Upper lobe of left lung (tissue), 6 donors: ENCODE data around the gene NR2E3. TPM values are rescaled to one million over a fixed set of nuclear protein-coding genes. Genes with fewer than 3 reads are reported as not detected.

Source experiments
- ATAC-seq, 2 donors: fragments of 200-7000 bp; cut with Tn5 transposase; one replicate each; pipeline ENCODE4 v1.9.1; 2022; ENCODE audit warnings: mild to moderate bottlenecking in 2 of 2, moderate library complexity in 2 of 2; ENCODE audit not compliant: low FRiP score in 2 of 2
- DNase-seq, 2 donors: peaks; one replicate each; pipeline ENCODE4 v3.0.0-alpha.2; 2019 to 2020
- H3K27ac ChIP-seq, 4 donors: fragments of 200-600 bp; sonication (generic); one replicate each; pipeline ENCODE4 v1.5.1; 2016 to 2019
- H3K27me3 ChIP-seq, 4 donors: fragments of 200-600 bp; sonication (generic); one replicate each; pipeline ENCODE4 v1.5.1; 2017 to 2019
- H3K36me3 ChIP-seq, 4 donors: fragments of 200-600 bp; sonication (generic); one replicate each; pipeline ENCODE4 v1.5.1; 2016 to 2019
- H3K4me1 ChIP-seq, 4 donors: fragments of 200-600 bp; sonication (generic); one replicate each; pipeline ENCODE4 v1.5.1; 2018 to 2019
- H3K4me3 ChIP-seq, 4 donors: fragments of 200-600 bp; sonication (generic); one replicate each; pipeline ENCODE4 v1.5.1; 2017 to 2019; ENCODE audit warnings: mild to moderate bottlenecking in 2 of 4, moderate library complexity in 1 of 4
- H3K9me3 ChIP-seq, 4 donors: fragments of 200-600 bp; sonication (generic); one replicate each; pipeline ENCODE4 v1.5.1; 2018 to 2019
- EP300 ChIP-seq, 4 donors: sonication (generic); formaldehyde crosslinking; IDR thresholded peaks; one replicate each; pipeline ENCODE4 v1.5.1; 2017; ENCODE audit warnings: antibody characterized with exemption in 4 of 4, control low read depth in 2 of 4
- POLR2A ChIP-seq, 4 donors: fragments of 450-650 bp; IDR thresholded peaks; one replicate each; pipeline ENCODE4 v1.5.1; 2016 to 2017; ENCODE audit warnings: antibody characterized with exemption in 4 of 4, mild to moderate bottlenecking in 2 of 4
- POLR2AphosphoS5 ChIP-seq, 2 donors: sonication (generic); formaldehyde crosslinking; IDR thresholded peaks; one replicate each; pipeline ENCODE4 v1.5.1; 2017; ENCODE audit warnings: antibody characterized with exemption in 2 of 2
- WGBS, 2 donors: methylation state at CpG; one replicate each; pipeline ENCODE4 v1.1.5; 2017 to 2018; 5-methylcytosine and 5-hydroxymethylcytosine counted together
- total RNA-seq, 6 donors: library from RNA; depleted of rRNA in 4 of 6; stranded (reverse); fragments of >200 nt in 4 of 6; gene quantifications; one replicate each; pipeline versions ENCODE4 v1.1.0 to v1.2.1, GENCODE V29; 2016 to 2021
- TF ChIP-seq, protein P1 (sequence below), 6 experiments: fragments of 450-650 bp in 4 of 6; fragments of 200-600 bp in 2 of 6; sonication (generic) in 2 of 6; IDR thresholded peaks; one replicate each; pipeline ENCODE4 v1.5.1; 2016 to 2019; ENCODE audit warnings: antibody characterized with exemption in 6 of 6
- donor health status: DM: no; HTN: no; CAD: no; lungs with moderate emphysema.
- donor health status: DM: no; HTN: yes; CAD: no; lungs with severe emphysema.

The NR2E3 gene
- total RNA-seq, 6 donors from 2014 or later, result 0.43 to 3.1 (median 1.5) TPM; not detected in 2

DNA sequence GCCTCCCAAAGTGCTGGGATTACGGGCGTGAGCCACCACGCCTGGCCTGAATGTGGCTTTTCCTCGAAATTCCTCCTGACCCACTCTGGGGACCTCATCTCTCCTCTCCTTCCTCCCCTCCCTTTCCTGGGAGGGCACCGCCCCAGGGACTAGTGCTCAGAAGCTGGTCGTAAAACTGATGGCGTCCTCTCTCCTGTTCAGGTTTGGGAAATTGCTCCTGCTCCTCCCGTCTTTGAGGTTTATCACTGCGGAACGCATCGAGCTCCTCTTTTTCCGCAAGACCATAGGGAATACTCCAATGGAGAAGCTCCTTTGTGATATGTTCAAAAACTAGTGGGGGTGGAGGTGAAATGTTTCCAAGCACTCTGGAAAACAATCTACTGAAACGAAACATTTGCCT is 7.0 kb downstream of the NR2E3 start:
- TF ChIP-seq, protein P1, sequence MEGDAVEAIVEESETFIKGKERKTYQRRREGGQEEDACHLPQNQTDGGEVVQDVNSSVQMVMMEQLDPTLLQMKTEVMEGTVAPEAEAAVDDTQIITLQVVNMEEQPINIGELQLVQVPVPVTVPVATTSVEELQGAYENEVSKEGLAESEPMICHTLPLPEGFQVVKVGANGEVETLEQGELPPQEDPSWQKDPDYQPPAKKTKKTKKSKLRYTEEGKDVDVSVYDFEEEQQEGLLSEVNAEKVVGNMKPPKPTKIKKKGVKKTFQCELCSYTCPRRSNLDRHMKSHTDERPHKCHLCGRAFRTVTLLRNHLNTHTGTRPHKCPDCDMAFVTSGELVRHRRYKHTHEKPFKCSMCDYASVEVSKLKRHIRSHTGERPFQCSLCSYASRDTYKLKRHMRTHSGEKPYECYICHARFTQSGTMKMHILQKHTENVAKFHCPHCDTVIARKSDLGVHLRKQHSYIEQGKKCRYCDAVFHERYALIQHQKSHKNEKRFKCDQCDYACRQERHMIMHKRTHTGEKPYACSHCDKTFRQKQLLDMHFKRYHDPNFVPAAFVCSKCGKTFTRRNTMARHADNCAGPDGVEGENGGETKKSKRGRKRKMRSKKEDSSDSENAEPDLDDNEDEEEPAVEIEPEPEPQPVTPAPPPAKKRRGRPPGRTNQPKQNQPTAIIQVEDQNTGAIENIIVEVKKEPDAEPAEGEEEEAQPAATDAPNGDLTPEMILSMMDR (IDR thresholded peaks at IDR 0.05), result no peak
- TF ChIP-seq POLR2AphosphoS5 (IDR thresholded peaks at IDR 0.05) (no peak), POLR2A (IDR thresholded peaks at IDR 0.05) (no peak), EP300 (IDR thresholded peaks at IDR 0.05) (no peak)
- 95 to 96% methylated on average over 13 of the region's 13 CpGs for WGBS, 2 donors
- ATAC-seq, result no peak

DNA sequence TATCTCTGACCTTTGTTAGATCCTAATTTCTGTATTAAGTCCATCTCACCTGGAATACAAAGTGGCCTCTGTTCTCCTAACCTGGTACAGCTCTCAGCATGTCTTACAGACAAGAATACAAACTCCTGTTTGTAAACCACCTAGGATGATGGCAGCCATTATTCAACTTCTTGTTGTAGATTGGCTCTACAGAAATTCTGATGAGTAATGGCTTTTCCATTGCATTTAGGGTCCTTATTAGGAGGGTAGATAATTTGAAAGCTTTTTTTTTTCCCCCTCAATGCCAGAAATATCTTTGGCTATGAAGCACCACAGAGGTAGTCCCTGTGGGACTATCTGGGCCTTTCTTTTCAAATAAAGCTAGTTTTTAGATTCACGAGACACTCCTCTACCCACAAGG is 9.8 kb downstream of the NR2E3 start:
- WGBS, 2 donors, result 83 to 95% methylated on average over 1 of the region's 1 CpG
- H3K4me1 ChIP-seq, result no peaks in the 10 kb centered on the region
- ATAC-seq (no peak), DNase-seq (no peak)
- H3K27ac ChIP-seq, result no peak overlapping the region
- H3K9me3 ChIP-seq, result peaks cover 9 to 29% (median 20%) of the 10 kb centered on the region in 4 donors
- H3K4me3 ChIP-seq, result no peak overlapping the region
- no peaks in the 10 kb centered on the region for H3K27me3 ChIP-seq
- H3K36me3 ChIP-seq, result peaks cover 0 to 30% (median 13%) of the 10 kb centered on the region in 4 donors
- TF ChIP-seq POLR2A (IDR thresholded peaks at IDR 0.05) (no peak), EP300 (IDR thresholded peaks at IDR 0.05) (no peak), POLR2AphosphoS5 (IDR thresholded peaks at IDR 0.05) (no peak)
- TF ChIP-seq, protein P1 (IDR thresholded peaks at IDR 0.05), result no peak

More for the DNA sequence above, 7.0 kb downstream of the NR2E3 start:
- no peak overlapping the region for H3K27ac ChIP-seq
- no peaks in the 10 kb centered on the region for H3K27me3 ChIP-seq
- peaks cover 9 to 21% (median 17%) of the 10 kb centered on the region in 4 donors for H3K9me3 ChIP-seq
- no peaks in the 10 kb centered on the region for H3K4me1 ChIP-seq
- no peak overlapping the region for H3K4me3 ChIP-seq
- no peak for DNase-seq
- peaks cover 0 to 7% (median 3%) of the 10 kb centered on the region in 4 donors for H3K36me3 ChIP-seq

DNA sequence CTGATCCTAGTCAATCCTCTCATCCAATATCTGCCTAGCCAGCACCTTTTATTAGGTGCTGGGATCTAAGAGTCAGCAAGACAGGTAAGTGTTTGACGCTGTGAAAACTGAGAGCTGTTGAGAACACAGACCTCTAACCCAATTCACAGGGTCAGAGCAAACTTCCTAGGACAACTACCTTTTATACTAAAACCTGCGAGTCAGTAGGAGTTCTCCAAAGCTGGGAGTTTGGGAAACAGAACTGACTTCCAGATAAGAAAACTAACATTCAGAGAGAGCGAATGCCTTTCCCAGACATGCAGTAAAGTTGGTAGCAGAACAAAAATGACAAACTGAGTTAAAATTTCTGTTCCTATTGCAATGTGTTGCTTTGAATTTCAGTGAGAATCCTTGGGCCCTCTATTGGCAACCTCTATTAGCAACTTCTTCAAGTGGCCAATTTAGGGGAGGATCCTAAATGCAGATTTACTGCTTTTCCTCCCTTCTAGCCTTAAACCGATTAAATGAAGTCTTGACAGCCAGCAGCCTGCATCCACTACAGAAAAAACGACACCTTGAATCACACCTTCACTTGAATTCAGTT is 11.3 kb downstream of the NR2E3 start:
- Histone ChIP-seq H3K27ac (no peak overlapping the region), H3K4me3 (no peak overlapping the region), H3K27me3 (no peaks in the 10 kb centered on the region), H3K36me3 (peaks cover 4 to 45% (median 20%) of the 10 kb centered on the region in 4 donors), H3K9me3 (peaks cover 9 to 29% (median 20%) of the 10 kb centered on the region in 4 donors), H3K4me1 (no peaks in the 10 kb centered on the region)
- ATAC-seq (no peak), DNase-seq (no peak)
- 93 to 96% methylated on average over 5 of the region's 5 CpGs for WGBS, 2 donors
- no peak for TF ChIP-seq POLR2AphosphoS5 (IDR thresholded peaks at IDR 0.05)
- TF ChIP-seq, protein P1 (IDR thresholded peaks at IDR 0.05), result no peak
- TF ChIP-seq EP300 (IDR thresholded peaks at IDR 0.05), result no peak
- TF ChIP-seq POLR2A (IDR thresholded peaks at IDR 0.05), result no peak

DNA sequence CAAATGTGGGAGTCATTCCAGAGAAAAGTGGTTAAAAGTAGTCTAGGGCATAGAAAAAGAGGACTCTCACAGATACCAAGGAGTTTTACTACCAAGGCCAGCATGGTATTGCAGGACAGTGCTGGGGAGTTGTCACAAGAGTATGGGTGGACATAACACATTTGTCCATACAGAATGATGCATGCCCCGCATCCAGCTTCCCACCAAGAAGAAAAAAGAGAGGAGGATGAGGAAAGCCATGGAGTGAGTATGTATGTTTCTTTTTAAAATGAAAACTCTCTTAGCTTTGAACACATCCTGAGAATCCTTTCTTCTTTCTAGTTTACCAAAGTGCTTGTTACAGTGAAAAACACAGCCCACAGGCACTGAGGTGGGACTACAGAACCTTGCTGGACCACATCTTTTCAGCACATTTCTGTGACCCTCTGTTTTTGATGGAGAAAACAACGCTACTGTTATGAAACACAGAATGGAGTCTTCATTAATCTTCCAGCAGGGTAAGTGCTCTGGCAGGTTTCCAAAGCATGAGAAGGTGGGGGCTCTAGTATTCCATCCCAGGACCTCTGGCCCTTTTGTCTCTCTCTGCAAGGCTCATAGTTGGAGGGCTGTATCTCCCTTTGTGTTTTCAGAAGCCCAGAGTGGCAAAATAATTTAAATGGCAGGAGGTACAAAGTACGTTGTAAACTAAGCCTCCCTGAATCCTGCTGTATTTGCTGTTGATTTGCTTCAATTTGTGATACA is 12.7 kb downstream of the NR2E3 start:
- no peak for TF ChIP-seq EP300 (IDR thresholded peaks at IDR 0.05)
- TF ChIP-seq, protein P1 (IDR thresholded peaks at IDR 0.05), result no peak
- TF ChIP-seq POLR2A (IDR thresholded peaks at IDR 0.05), result no peak
- TF ChIP-seq POLR2AphosphoS5 (IDR thresholded peaks at IDR 0.05), result no peak
- no peak for ATAC-seq
- peaks cover 11 to 59% (median 31%) of the 10 kb centered on the region in 4 donors for H3K36me3 ChIP-seq
- 89 to 90% methylated on average over 3 of the region's 3 CpGs for WGBS, 2 donors
- no peak overlapping the region for H3K27ac ChIP-seq
- no peaks in the 10 kb centered on the region for H3K27me3 ChIP-seq
- DNase-seq, result no peak
- H3K9me3 ChIP-seq, result peaks cover 9 to 29% (median 20%) of the 10 kb centered on the region in 4 donors
- H3K4me1 ChIP-seq, result no peaks in the 10 kb centered on the region
- H3K4me3 ChIP-seq, result no peak overlapping the region
